Body of pancreas (tissue), 4 donors: ENCODE results near the gene APOL1.

ENCODE experiments used
- CTCF ChIP-seq, 7 experiments: fragments of 450-650 bp in 4 of 7; fragments of 200-600 bp in 3 of 7; sonication (generic) in 3 of 7; IDR thresholded peaks; one replicate each; pipeline ENCODE4 v1.5.1; 2016 to 2019; ENCODE audit warnings: antibody characterized with exemption in 7 of 7
- POLR2A ChIP-seq, 3 donors: fragments of 450-650 bp; IDR thresholded peaks; one replicate each; pipeline ENCODE4 v1.6.1; 2016; ENCODE audit warnings: antibody characterized with exemption in 3 of 3, mild to moderate bottlenecking in 2 of 3

DNA sequence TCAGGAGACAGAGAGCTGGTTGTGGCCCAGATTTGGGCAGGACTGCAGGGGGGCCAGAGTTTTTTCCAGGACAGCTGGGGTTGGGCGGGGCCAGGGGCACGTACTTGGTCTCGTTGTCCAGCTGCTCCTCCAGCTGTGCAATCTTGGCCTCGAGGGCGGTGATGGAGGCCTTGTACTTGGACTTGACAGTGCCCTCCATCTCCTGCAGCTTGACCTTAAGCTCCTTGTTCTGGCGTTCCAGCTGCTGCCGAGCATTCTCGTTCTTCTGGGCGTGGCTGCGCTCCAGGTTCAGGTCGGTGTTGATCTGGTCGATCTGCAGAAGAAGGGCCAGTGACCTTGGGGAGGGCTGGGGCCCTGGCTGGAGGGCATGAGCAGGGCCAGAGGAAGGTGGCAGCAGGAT, 32.1 kb downstream of the APOL1 start:
- TF ChIP-seq CTCF (IDR thresholded peaks at IDR 0.05) (no peak), POLR2A (IDR thresholded peaks at IDR 0.05) (no peak)
